Stomach (tissue), 4 donors: ENCODE results near the gene UBE2I.
"Not testable (repeated sequence)": the region's sequence is repeated elsewhere in the genome, so short reads cannot be mapped to it uniquely, and the experiment has no call there.

ENCODE experiments used
- POLR2A ChIP-seq, 4 donors: fragments of 450-650 bp; IDR thresholded peaks; one replicate each; pipeline ENCODE4 v1.6.1; 2016; ENCODE audit warnings: antibody characterized with exemption in 4 of 4, control low read depth in 2 of 4, mild to moderate bottlenecking in 1 of 4, moderate library complexity in 1 of 4
- POLR2AphosphoS5 ChIP-seq, 3 donors: sonication (generic); formaldehyde crosslinking; IDR thresholded peaks; one replicate each; pipeline ENCODE4 v1.6.1; 2016; ENCODE audit warnings: antibody characterized with exemption in 3 of 3
- TF ChIP-seq, protein P1 (sequence below), 7 experiments: fragments of 450-650 bp in 4 of 7; fragments of 200-600 bp in 3 of 7; sonication (generic) in 3 of 7; IDR thresholded peaks; one replicate each; pipeline ENCODE4 v1.5.1; 2016 to 2019; ENCODE audit warnings: antibody characterized with exemption in 7 of 7, control low read depth in 2 of 7, mild to moderate bottlenecking in 1 of 7

DNA sequence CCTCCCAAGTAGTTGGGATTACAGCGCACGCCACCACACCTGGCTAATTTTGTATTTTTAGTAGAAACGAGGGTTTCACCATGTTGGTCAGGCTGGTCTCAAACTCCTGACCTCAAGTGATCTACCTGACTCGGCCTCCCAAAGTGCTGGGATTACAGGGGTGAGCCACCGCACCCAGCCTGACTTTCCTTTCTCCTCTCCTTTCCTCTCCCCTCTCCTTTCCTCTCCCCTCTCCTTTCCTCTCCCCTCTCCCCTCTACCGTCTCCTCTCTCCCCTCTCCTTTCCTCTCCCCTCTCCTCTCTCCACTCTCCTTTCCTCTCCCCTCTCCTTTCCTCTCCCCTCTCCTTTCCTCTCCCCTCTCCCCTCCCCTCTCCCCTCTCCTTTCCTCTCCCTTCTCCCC is 17.2 kb upstream of the UBE2I start:
- TF ChIP-seq, protein P1, sequence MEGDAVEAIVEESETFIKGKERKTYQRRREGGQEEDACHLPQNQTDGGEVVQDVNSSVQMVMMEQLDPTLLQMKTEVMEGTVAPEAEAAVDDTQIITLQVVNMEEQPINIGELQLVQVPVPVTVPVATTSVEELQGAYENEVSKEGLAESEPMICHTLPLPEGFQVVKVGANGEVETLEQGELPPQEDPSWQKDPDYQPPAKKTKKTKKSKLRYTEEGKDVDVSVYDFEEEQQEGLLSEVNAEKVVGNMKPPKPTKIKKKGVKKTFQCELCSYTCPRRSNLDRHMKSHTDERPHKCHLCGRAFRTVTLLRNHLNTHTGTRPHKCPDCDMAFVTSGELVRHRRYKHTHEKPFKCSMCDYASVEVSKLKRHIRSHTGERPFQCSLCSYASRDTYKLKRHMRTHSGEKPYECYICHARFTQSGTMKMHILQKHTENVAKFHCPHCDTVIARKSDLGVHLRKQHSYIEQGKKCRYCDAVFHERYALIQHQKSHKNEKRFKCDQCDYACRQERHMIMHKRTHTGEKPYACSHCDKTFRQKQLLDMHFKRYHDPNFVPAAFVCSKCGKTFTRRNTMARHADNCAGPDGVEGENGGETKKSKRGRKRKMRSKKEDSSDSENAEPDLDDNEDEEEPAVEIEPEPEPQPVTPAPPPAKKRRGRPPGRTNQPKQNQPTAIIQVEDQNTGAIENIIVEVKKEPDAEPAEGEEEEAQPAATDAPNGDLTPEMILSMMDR (IDR thresholded peaks at IDR 0.05) = not testable (repeated sequence)
- TF ChIP-seq POLR2A, POLR2AphosphoS5 (IDR thresholded peaks at IDR 0.05): not testable (repeated sequence)
